ENCODE measurements around the gene SNAPC2. TPM values are rescaled to one million over a fixed set of nuclear protein-coding genes. Genes with fewer than 3 reads are reported as not detected.

Gene SNAPC2
- total RNA-seq, 2 donors from 2014 or later = 14.1 to 16.5 TPM

DNA sequence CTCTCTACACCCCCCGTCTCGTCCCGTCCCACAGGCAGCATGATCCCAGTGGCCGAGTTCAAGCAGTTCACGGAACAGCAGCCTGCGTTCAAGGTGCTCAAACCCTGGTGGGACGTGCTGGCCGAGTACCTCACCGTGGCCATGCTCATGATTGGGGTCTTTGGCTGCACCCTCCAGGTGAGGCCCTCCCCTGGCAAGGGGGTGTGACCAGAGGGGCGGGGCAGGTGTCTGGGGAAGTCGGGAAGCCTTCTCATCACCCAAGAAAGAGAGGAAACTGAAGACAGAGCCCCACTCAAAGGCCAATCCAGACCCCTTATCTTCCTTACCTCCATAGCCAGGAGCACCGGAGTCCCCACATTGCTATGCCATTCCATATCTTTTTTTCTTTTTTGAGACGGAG is 24.6 kb upstream of the SNAPC2 start:
- DNase-seq (ENCODE audit: low spot score) = no peak
- no peaks in the 10 kb centered on the region for H3K27me3 ChIP-seq
- no peaks in the 10 kb centered on the region for H3K4me1 ChIP-seq
- no peaks in the 10 kb centered on the region for H3K9me3 ChIP-seq
- no peak overlapping the region for H3K27ac ChIP-seq
- TF ChIP-seq, protein P1, sequence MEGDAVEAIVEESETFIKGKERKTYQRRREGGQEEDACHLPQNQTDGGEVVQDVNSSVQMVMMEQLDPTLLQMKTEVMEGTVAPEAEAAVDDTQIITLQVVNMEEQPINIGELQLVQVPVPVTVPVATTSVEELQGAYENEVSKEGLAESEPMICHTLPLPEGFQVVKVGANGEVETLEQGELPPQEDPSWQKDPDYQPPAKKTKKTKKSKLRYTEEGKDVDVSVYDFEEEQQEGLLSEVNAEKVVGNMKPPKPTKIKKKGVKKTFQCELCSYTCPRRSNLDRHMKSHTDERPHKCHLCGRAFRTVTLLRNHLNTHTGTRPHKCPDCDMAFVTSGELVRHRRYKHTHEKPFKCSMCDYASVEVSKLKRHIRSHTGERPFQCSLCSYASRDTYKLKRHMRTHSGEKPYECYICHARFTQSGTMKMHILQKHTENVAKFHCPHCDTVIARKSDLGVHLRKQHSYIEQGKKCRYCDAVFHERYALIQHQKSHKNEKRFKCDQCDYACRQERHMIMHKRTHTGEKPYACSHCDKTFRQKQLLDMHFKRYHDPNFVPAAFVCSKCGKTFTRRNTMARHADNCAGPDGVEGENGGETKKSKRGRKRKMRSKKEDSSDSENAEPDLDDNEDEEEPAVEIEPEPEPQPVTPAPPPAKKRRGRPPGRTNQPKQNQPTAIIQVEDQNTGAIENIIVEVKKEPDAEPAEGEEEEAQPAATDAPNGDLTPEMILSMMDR (IDR thresholded peaks at IDR 0.05) = no peak
- H3K36me3 ChIP-seq = no peaks in the 10 kb centered on the region
- no peak overlapping the region for H3K4me3 ChIP-seq

DNA sequence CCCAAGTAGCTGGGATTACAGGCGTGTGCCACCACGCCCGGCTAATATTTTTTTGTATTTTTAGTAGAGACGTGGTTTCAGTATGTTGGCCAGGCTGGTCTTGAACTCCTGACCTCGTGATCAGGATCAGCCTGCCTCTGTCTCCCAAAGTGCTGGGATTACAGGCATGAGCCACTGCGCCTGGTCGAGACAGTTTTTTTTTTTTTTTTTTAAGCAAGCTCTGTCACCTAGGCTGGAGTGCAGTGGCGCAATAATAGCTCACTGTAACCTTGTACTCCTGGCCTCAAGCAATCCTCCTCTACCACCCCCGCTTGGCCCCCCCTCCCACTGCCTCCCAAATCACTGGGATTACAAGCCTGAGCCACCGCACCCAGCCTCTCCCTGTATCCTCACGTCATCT is 22.8 kb upstream of the SNAPC2 start:
- Histone ChIP-seq H3K27me3 (no peaks in the 10 kb centered on the region), H3K27ac (no peak overlapping the region), H3K36me3 (no peaks in the 10 kb centered on the region), H3K9me3 (no peaks in the 10 kb centered on the region), H3K4me3 (no peak overlapping the region), H3K4me1 (peaks cover 0 to under 1% of the 10 kb centered on the region in 2 donors)
- TF ChIP-seq, protein P1 (IDR thresholded peaks at IDR 0.05) = no peak
- no peak for DNase-seq (ENCODE audit: low spot score)

DNA sequence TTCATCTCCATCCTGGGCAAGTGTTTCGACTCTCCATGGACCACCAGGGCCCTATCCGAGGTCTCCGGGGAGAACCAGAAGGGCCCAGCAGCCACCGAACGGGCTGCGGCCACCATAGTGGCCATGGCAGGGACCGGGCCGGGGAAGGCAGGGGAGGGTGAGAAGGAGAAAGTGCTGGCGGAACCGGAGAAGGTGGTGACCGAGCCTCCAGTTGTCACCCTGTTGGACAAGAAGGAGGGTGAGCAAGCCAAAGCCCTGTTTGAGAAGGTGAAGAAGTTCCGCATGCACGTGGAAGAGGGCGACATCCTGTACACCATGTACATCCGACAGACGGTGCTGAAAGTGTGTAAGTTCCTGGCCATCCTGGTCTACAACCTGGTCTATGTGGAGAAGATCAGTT is 21.2 kb upstream of the SNAPC2 start:
- TF ChIP-seq, protein P1 (IDR thresholded peaks at IDR 0.05) = no peak
- no peaks in the 10 kb centered on the region for H3K9me3 ChIP-seq
- H3K4me1 ChIP-seq = peaks cover 0 to 8% of the 10 kb centered on the region in 2 donors
- H3K36me3 ChIP-seq = no peaks in the 10 kb centered on the region
- H3K4me3 ChIP-seq = no peak overlapping the region
- DNase-seq (ENCODE audit: low spot score) = no peak
- no peak overlapping the region for H3K27ac ChIP-seq
- no peaks in the 10 kb centered on the region for H3K27me3 ChIP-seq

DNA sequence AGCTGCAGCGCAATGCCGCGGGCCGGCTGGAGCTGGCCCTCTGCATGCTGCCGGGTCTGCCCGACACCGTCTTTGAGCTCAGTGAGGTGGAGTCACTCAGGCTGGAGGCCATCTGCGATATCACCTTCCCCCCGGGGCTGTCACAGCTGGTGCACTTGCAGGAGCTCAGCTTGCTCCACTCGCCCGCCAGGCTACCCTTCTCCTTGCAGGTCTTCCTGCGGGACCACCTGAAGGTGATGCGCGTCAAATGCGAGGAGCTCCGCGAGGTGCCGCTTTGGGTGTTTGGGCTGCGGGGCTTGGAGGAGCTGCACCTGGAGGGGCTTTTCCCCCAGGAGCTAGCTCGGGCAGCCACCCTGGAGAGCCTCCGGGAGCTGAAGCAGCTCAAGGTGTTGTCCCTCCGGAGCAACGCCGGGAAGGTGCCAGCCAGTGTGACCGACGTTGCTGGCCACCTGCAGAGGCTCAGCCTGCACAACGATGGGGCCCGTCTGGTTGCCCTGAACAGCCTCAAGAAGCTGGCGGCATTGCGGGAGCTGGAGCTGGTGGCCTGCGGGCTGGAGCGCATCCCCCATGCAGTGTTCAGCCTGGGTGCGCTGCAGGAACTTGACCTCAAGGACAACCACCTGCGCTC is 20.3 kb upstream of the SNAPC2 start:
- Histone ChIP-seq H3K9me3 (no peaks in the 10 kb centered on the region), H3K4me1 (peaks cover 0 to 15% of the 10 kb centered on the region in 2 donors), H3K27me3 (no peaks in the 10 kb centered on the region), H3K4me3 (no peak overlapping the region), H3K36me3 (no peaks in the 10 kb centered on the region), H3K27ac (no peak overlapping the region)
- no peak for DNase-seq (ENCODE audit: low spot score)
- TF ChIP-seq, protein P1 (IDR thresholded peaks at IDR 0.05) = no peak

DNA sequence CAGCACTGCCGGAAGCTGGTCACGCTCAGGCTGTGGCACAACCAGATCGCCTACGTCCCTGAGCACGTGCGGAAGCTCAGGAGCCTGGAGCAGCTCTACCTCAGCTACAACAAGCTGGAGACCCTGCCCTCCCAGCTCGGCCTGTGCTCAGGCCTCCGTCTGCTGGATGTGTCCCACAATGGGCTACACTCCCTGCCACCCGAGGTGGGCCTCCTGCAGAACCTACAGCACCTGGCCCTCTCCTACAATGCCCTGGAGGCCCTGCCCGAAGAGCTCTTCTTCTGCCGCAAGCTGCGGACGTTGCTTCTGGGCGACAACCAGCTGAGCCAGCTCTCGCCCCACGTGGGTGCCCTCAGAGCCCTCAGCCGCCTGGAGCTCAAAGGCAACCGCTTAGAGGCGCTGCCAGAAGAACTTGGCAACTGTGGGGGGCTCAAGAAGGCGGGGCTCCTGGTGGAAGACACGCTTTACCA is 19.7 kb upstream of the SNAPC2 start:
- Histone ChIP-seq H3K36me3 (peaks cover 2% of the 10 kb centered on the region), H3K4me3 (no peak overlapping the region), H3K27me3 (no peaks in the 10 kb centered on the region), H3K4me1 (peaks cover 0 to 21% of the 10 kb centered on the region in 2 donors), H3K9me3 (no peaks in the 10 kb centered on the region), H3K27ac (no peak overlapping the region)
- TF ChIP-seq, protein P1 (IDR thresholded peaks at IDR 0.05) = no peak
- no peak for DNase-seq (ENCODE audit: low spot score)

DNA sequence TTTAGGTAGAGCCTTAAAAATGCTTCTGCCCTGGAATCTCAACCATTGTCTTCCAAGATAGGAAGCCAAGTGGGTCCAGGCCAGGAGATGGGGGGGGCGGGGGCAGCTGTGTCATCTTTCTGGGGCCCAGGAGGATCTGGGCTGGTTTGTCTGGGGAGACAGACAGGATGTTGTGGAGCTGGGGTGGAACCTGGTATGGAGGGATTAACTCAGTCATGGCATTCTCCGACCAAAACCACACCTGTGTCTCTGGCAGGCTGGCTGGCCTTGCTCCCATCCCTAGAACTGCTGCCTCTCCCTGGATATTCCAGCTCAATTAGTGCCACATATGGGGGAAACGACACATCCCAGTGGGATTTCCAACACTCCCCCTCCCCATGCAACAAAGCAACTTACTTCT is 19.2 kb upstream of the SNAPC2 start:
- DNase-seq (ENCODE audit: low spot score) = no peak
- Histone ChIP-seq H3K27ac (no peak overlapping the region), H3K27me3 (no peaks in the 10 kb centered on the region), H3K4me3 (no peak overlapping the region), H3K9me3 (no peaks in the 10 kb centered on the region), H3K4me1 (peaks cover 0 to 26% of the 10 kb centered on the region in 2 donors), H3K36me3 (peaks cover 7% of the 10 kb centered on the region)
- TF ChIP-seq, protein P1 (IDR thresholded peaks at IDR 0.05) = no peak
